C4-2B (cell line): ENCODE data around the gene RAPGEFL1.
"Not testable (repeated sequence)": the region's sequence is repeated elsewhere in the genome, so short reads cannot be mapped to it uniquely, and the experiment has no call there.

ENCODE experiments used
- H3K27ac ChIP-seq: fragments of 450-650 bp; 2 replicates; pipeline ENCODE4 v1.5.1; 2017
- ZFX ChIP-seq: fragments of 450-650 bp; IDR thresholded peaks from 2 replicates; pipeline ENCODE4 v1.6.1; 2017
- TF ChIP-seq, protein P1 (sequence below): fragments of 450-650 bp; conservative IDR thresholded peaks from 2 replicates; pipeline ENCODE4 v1.5.1; 2017; ENCODE audit warnings: mild to moderate bottlenecking

RAPGEFL1 gene

DNA sequence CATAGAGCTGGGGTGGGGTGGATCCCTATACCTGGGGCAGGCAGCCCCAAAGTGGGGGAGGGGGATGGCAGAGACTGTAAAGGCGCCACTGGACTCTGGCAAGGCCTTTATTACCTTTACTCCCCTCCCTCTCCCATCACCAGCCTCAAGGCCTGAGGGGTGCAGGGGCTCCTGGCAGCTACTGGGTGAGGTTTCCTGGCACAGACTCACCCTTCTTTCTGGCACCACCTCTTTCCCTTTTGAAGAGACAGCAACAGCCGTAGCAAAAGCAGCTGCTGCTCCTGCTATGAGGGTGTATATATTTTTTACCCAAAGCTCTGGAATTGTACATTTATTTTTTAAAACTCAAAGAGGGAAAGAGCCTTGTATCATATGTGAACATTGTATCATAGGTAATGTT lies 17.6 kb downstream of the RAPGEFL1 start:
- TF ChIP-seq ZFX = no peak
- TF ChIP-seq, protein P1, sequence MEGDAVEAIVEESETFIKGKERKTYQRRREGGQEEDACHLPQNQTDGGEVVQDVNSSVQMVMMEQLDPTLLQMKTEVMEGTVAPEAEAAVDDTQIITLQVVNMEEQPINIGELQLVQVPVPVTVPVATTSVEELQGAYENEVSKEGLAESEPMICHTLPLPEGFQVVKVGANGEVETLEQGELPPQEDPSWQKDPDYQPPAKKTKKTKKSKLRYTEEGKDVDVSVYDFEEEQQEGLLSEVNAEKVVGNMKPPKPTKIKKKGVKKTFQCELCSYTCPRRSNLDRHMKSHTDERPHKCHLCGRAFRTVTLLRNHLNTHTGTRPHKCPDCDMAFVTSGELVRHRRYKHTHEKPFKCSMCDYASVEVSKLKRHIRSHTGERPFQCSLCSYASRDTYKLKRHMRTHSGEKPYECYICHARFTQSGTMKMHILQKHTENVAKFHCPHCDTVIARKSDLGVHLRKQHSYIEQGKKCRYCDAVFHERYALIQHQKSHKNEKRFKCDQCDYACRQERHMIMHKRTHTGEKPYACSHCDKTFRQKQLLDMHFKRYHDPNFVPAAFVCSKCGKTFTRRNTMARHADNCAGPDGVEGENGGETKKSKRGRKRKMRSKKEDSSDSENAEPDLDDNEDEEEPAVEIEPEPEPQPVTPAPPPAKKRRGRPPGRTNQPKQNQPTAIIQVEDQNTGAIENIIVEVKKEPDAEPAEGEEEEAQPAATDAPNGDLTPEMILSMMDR = no peak
- no peak overlapping the region for H3K27ac ChIP-seq

- no peak for TF ChIP-seq ZFX
- TF ChIP-seq, protein P1 = no peak
- H3K27ac ChIP-seq = no peak overlapping the region
These were observed 20.3 kb downstream of the RAPGEFL1 start for GRCh38 chr17:40197550-40197949.

GRCh38 chr17:40197965-40198456 lies 20.7 kb downstream of the RAPGEFL1 start:
- not testable (repeated sequence) for H3K27ac ChIP-seq

GRCh38 chr17:40198576-40198975 lies 21.3 kb downstream of the RAPGEFL1 start:
- no peak overlapping the region for H3K27ac ChIP-seq
- no peak for TF ChIP-seq ZFX
- TF ChIP-seq, protein P1 = no peak

- no peak overlapping the region for H3K27ac ChIP-seq
- TF ChIP-seq, protein P1 = no peak
- no peak for TF ChIP-seq ZFX
These were observed 25.9 kb downstream of the RAPGEFL1 start for GRCh38 chr17:40203131-40203530.

- not testable (repeated sequence) for H3K27ac ChIP-seq
These were observed 28.9 kb downstream of the RAPGEFL1 start for GRCh38 chr17:40206193-40206592.

DNA sequence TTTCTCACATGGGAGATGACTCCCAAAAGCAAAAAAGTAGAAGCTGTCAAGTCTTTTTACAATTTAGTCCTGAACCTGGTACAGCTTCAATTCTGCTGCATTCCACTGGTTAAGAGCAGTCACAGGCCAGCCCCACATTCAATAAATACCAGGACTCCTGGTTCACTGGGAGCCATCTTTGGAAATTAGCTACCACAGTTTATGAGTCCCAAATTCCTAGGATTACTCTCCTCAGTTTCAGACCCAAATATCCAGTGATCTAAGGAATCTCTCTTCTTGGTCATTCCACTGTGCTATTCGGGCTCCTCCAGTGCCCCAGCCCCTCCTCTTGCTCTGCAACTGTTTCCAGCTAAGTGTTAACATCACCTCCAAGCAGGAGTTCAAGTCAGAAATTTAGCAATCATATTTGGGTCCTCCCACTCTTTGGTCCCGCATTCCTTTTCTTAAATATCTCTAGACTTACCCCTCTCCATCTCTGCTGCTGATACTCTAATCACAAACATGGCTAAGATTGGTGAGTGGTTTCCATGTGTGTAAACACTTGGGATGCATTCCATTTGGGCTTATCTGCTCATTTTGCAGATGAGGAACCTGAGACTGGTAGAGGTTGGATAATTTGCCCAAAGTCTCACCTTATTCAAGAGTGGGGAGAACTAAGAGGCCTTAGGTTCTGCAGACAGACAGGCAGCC lies 32.3 kb downstream of the RAPGEFL1 start:
- TF ChIP-seq ZFX = no peak
- TF ChIP-seq, protein P1 = no peak
- no peak overlapping the region for H3K27ac ChIP-seq

DNA sequence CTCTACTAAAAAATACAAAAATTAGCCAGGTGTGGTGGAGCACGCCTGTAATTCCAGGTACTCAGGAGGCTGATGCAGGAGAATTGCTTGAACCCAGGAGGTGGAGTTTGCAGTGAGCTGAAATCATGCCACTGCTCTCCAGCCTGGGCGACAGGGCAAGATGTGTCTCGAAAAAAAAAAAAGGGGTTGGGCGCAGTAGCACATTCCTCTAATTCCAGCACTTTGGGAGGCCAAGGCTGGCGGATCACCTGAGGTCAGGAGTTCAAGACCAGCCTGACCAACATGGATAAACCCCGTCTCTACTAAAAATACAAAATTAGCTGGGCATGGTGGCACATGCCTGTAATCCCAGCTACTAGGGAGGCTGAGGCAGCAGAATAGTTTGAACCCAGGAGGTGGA lies 36.6 kb downstream of the RAPGEFL1 start:
- not testable (repeated sequence) for H3K27ac ChIP-seq

- no peak overlapping the region; the same call in 1 of the 2 replicates for H3K27ac ChIP-seq
- TF ChIP-seq, protein P1 = no peak
- TF ChIP-seq ZFX = no peak
These were observed 40.9 kb downstream of the RAPGEFL1 start for GRCh38 chr17:40218006-40218739.
